DMS153 treated with DMSO at 0.1 percent for 48 hours (cell line): ENCODE results near the gene FXYD3.
A peak's percentile ranks its signal among the peaks of the same experiment; 100 is the strongest.
"Not testable (repeated sequence)": the region's sequence is repeated elsewhere in the genome, so short reads cannot be mapped to it uniquely, and the experiment has no call there.

Experiments used
- DNase-seq: peaks from one replicate; lab custom pipeline; 2025; ENCODE audit not compliant: unreplicated experiment; lab: John Stamatoyannopoulos, UW

FXYD3 gene

GRCh38 chr19:35140962-35141836, 25.6 kb downstream of the FXYD3 start:
- peak; percentile 92 for DNase-seq

- no peak for DNase-seq
Measured at GRCh38 chr19:35141837-35142605, 26.4 kb downstream of the FXYD3 start.

- no peak for DNase-seq
Measured at GRCh38 chr19:35142606-35143230, 27.1 kb downstream of the FXYD3 start.

- no peak for DNase-seq
Measured at GRCh38 chr19:35143231-35143715, 27.6 kb downstream of the FXYD3 start, which contains the start of gene FXYD7. Gene FXYD7, plus strand, starts transcription at chr19:35143255. Its CDS starts 79 bp downstream, at chr19:35143334.

- DNase-seq, result no peak
Measured at GRCh38 chr19:35143818-35144217, 28.2 kb downstream of the FXYD3 start.

GRCh38 chr19:35144259-35144599, 28.6 kb downstream of the FXYD3 start:
- DNase-seq, result no peak

GRCh38 chr19:35144600-35145436, 29.2 kb downstream of the FXYD3 start:
- no peak for DNase-seq

- no peak for DNase-seq
Measured at GRCh38 chr19:35146746-35147459, 31.3 kb downstream of the FXYD3 start.

GRCh38 chr19:35149463-35149862, 33.8 kb downstream of the FXYD3 start:
- DNase-seq, result no peak

GRCh38 chr19:35150445-35150844, 34.8 kb downstream of the FXYD3 start:
- DNase-seq, result no peak

GRCh38 chr19:35151273-35152065, 35.8 kb downstream of the FXYD3 start:
- no peak for DNase-seq

- not testable (repeated sequence) for DNase-seq
Measured at GRCh38 chr19:35153129-35153522, 37.5 kb downstream of the FXYD3 start.

- DNase-seq, result peak; percentile 11
Measured at GRCh38 chr19:35153701-35154524, 38.3 kb downstream of the FXYD3 start.

GRCh38 chr19:35154525-35155406, 39.1 kb downstream of the FXYD3 start, which contains the start of gene FXYD5:
Gene FXYD5, plus strand, starts transcription at chr19:35154735. Its CDS starts 816 bp downstream, at chr19:35155551.
- DNase-seq, result peak; percentile 5

- no peak for DNase-seq
Measured at GRCh38 chr19:35155441-35155840, 39.8 kb downstream of the FXYD3 start.

GRCh38 chr19:35155981-35156672, 40.5 kb downstream of the FXYD3 start:
- no peak for DNase-seq

- no peak for DNase-seq
Measured at GRCh38 chr19:35156673-35157014, 41.0 kb downstream of the FXYD3 start.
